Memory B cell (primary cell): ENCODE results near the gene SNRPD3.
A peak's percentile ranks its signal among the peaks of the same experiment; 100 is the strongest.
"Not testable (repeated sequence)": the region's sequence is repeated elsewhere in the genome, so short reads cannot be mapped to it uniquely, and the experiment has no call there.

Source experiments
- ATAC-seq: fragments of 150-1000 bp; cut with Tn5 transposase; 2 replicates; pipeline ENCODE4 v1.10.0; 2021; ENCODE audit warnings: low read depth, mild to moderate bottlenecking, moderate library complexity
- DNase-seq, 2 donors: peaks; one replicate each; pipeline ENCODE4 v3.0.0; 2022; ENCODE audit warnings: low spot score in 2 of 2
- H3K27ac Mint-ChIP-seq: one replicate; pipeline ENCODE4 v1.8.0; 2022; ENCODE audit warnings: mild to moderate bottlenecking, moderate library complexity, mixed read lengths
- H3K27me3 Mint-ChIP-seq: one replicate; pipeline ENCODE4 v1.8.0; 2022; ENCODE audit warnings: mixed read lengths
- H3K36me3 Mint-ChIP-seq: one replicate; pipeline ENCODE4 v1.8.0; 2022; ENCODE audit warnings: mild to moderate bottlenecking, mixed read lengths
- H3K4me1 Mint-ChIP-seq: one replicate; pipeline ENCODE4 v1.8.0; 2022; ENCODE audit warnings: mixed read lengths
- H3K4me3 Mint-ChIP-seq: one replicate; pipeline ENCODE4 v1.8.0; 2022; ENCODE audit warnings: mild to moderate bottlenecking, moderate library complexity, mixed read lengths
- H3K9me3 Mint-ChIP-seq: one replicate; pipeline ENCODE4 v1.8.0; 2022; ENCODE audit warnings: mixed read lengths

SNRPD3 gene

GRCh38 chr22:24519496-24519895, 36.3 kb upstream of the SNRPD3 start:
- H3K9me3 Mint-ChIP-seq, result no peaks in the 10 kb centered on the region
- H3K27me3 Mint-ChIP-seq, result peaks cover 7% of the 10 kb centered on the region
- no peak for DNase-seq
- peaks cover 10% of the 10 kb centered on the region for H3K4me1 Mint-ChIP-seq
- no peak overlapping the region for H3K27ac Mint-ChIP-seq
- H3K4me3 Mint-ChIP-seq, result no peak overlapping the region
- no peak for ATAC-seq
- no peaks in the 10 kb centered on the region for H3K36me3 Mint-ChIP-seq

- Mint-ChIP-seq H3K27me3 (peaks cover 7% of the 10 kb centered on the region), H3K36me3 (no peaks in the 10 kb centered on the region), H3K4me1 (peaks cover 18% of the 10 kb centered on the region), H3K27ac (no peak overlapping the region), H3K4me3 (no peak overlapping the region), H3K9me3 (no peaks in the 10 kb centered on the region)
- peak in 1 of 2 donors; percentile 18 for DNase-seq
- peak; percentile 56 for ATAC-seq
Observed at GRCh38 chr22:24521791-24522245, 34.0 kb upstream of the SNRPD3 start.

DNA sequence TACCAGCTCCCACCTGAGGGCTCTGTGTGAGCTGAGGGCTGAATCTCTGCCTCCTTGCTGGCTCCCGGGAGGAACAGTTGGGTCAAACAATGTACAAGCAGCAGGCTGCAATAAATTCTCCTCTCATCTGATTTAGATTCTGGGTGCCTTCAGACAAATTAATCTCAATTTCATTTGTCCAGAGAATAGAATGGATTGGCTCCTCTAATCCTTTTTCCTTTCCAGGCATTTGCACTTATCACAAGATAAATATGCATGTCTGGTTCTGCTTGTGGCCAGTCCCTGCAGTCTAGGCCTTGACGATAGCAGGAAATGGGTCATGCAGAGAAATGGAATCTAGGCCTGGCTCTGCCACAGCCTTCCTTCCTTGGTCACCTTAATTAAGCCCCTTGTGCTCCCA, 31.9 kb upstream of the SNRPD3 start:
- Mint-ChIP-seq H3K9me3 (no peaks in the 10 kb centered on the region), H3K27me3 (no peaks in the 10 kb centered on the region), H3K4me3 (no peak overlapping the region), H3K4me1 (peaks cover 12% of the 10 kb centered on the region), H3K36me3 (no peaks in the 10 kb centered on the region), H3K27ac (no peak overlapping the region)
- no peak for DNase-seq
- ATAC-seq, result no peak

- Mint-ChIP-seq H3K9me3 (no peaks in the 10 kb centered on the region), H3K4me3 (peak overlapping the region; percentile 17), H3K27me3 (no peaks in the 10 kb centered on the region), H3K27ac (peak overlapping the region; percentile 65), H3K36me3 (peaks cover 3% of the 10 kb centered on the region), H3K4me1 (peaks cover 16% of the 10 kb centered on the region)
- ATAC-seq, result peak; percentile 92
- peak; percentile 76 to 78 for DNase-seq
Observed at GRCh38 chr22:24525416-24526037, 30.3 kb upstream of the SNRPD3 start.

DNA sequence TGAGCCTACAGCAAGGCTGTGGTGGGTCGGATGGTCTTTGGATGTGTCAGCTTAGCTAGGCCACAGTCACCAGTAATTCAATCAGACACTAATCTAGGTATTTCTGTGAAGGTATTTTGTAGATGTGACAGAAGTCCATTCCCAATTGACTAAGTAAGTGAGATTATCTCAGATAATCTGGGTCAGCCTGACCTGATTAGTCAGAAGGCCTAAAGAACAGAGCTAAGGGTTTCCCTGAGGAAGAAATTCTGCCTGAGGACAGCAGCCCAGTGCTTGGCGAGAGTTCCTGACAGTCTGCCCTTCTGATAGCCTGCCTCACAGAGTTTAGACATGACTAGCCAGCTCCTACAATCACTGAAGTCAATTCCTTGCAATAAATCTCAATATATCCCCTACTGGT, 29.6 kb upstream of the SNRPD3 start:
- DNase-seq (no peak), ATAC-seq (no peak)
- Mint-ChIP-seq H3K27ac (no peak overlapping the region), H3K9me3 (no peaks in the 10 kb centered on the region), H3K27me3 (no peaks in the 10 kb centered on the region), H3K4me3 (no peak overlapping the region), H3K4me1 (peaks cover 16% of the 10 kb centered on the region), H3K36me3 (peaks cover 3% of the 10 kb centered on the region)

GRCh38 chr22:24529898-24530297, 25.9 kb upstream of the SNRPD3 start:
- ATAC-seq (no peak), DNase-seq (no peak)
- no peak overlapping the region for H3K4me3 Mint-ChIP-seq
- H3K27ac Mint-ChIP-seq, result no peak overlapping the region
- peaks cover 11% of the 10 kb centered on the region for H3K4me1 Mint-ChIP-seq
- H3K27me3 Mint-ChIP-seq, result no peaks in the 10 kb centered on the region
- peaks cover 5% of the 10 kb centered on the region for H3K36me3 Mint-ChIP-seq
- no peaks in the 10 kb centered on the region for H3K9me3 Mint-ChIP-seq

DNA sequence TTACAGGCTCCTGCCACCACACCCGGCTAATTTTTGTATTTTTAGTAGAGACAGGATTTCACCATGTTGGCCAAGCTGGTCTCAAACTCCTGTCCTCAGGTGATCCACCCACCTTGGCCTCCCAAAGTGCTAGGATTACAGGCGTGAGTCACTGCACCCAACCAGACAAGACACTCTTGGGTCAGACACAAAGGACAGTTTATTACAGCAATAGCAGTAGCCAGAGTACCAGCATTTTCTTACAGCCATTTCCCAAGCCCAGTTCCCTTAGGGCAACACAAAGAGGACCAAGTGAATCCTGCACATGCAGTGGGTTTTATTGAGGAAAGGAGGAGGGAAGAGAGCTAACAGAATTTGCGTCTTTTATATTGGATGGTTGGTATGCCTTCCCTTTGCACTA, 24.8 kb upstream of the SNRPD3 start:
- not testable (repeated sequence) for H3K36me3 Mint-ChIP-seq, H3K27me3 Mint-ChIP-seq, DNase-seq, ATAC-seq, H3K4me3 Mint-ChIP-seq, H3K27ac Mint-ChIP-seq, H3K9me3 Mint-ChIP-seq, H3K4me1 Mint-ChIP-seq

GRCh38 chr22:24532075-24532474, 23.7 kb upstream of the SNRPD3 start:
- Mint-ChIP-seq H3K27ac (no peak overlapping the region), H3K9me3 (no peaks in the 10 kb centered on the region), H3K4me3 (no peak overlapping the region), H3K36me3 (peaks cover 8% of the 10 kb centered on the region), H3K27me3 (no peaks in the 10 kb centered on the region), H3K4me1 (peaks cover 4% of the 10 kb centered on the region)
- DNase-seq, result no peak
- no peak for ATAC-seq

DNA sequence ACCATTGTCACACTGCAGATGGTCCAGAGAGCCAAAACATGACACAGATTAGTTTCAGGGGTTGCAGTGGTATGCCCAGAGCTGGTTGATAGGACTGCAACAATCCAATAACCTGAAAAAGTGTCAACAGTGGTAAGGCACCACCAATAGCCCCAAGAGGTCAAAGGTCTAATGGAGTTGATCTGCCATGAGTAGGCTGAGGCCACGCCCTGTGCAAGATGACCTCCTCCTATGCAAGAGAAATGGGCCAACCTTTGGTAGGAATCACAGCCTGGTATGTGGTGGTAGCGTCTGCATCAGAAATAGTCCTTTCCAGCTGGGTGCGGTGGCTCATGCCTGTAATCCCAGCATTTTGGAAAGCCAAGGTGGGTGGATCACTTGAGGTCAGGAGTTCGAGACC, 20.5 kb upstream of the SNRPD3 start:
- Mint-ChIP-seq H3K27ac (no peak overlapping the region), H3K4me1 (peaks cover 4% of the 10 kb centered on the region), H3K27me3 (no peaks in the 10 kb centered on the region), H3K36me3 (peaks cover 13% of the 10 kb centered on the region), H3K9me3 (no peaks in the 10 kb centered on the region), H3K4me3 (no peak overlapping the region)
- ATAC-seq (no peak), DNase-seq (no peak)

- H3K4me3 Mint-ChIP-seq, result no peak overlapping the region
- peaks cover 15% of the 10 kb centered on the region for H3K36me3 Mint-ChIP-seq
- no peaks in the 10 kb centered on the region for H3K9me3 Mint-ChIP-seq
- DNase-seq (no peak), ATAC-seq (no peak)
- H3K27me3 Mint-ChIP-seq, result no peaks in the 10 kb centered on the region
- H3K27ac Mint-ChIP-seq, result no peak overlapping the region
- peaks cover 7% of the 10 kb centered on the region for H3K4me1 Mint-ChIP-seq
Observed at GRCh38 chr22:24536089-24536488, 19.7 kb upstream of the SNRPD3 start.

DNA sequence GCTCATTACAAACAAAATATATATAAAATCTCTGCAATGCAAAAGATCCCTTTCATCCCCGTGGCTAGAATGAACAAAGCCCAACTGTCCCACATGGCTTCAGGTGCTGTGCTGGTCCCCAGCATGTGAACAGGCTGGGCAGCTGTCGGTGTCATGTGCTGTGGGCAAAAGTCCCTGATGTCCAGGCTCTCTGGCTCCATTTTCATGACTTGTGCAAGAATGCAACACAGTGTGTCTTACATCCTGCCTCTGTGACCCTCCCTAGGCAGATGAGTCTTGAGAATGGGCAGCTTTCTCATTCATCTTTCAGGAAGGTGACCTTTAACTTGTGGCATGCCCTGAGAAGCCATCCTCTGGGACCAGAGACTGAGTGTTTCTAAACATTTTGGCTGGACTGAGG, 15.3 kb upstream of the SNRPD3 start:
- Mint-ChIP-seq H3K9me3 (no peaks in the 10 kb centered on the region), H3K4me1 (peaks cover 22% of the 10 kb centered on the region), H3K4me3 (no peak overlapping the region), H3K36me3 (peaks cover 26% of the 10 kb centered on the region), H3K27me3 (no peaks in the 10 kb centered on the region), H3K27ac (peak overlapping the region; percentile 45)
- ATAC-seq (no peak), DNase-seq (no peak)

DNA sequence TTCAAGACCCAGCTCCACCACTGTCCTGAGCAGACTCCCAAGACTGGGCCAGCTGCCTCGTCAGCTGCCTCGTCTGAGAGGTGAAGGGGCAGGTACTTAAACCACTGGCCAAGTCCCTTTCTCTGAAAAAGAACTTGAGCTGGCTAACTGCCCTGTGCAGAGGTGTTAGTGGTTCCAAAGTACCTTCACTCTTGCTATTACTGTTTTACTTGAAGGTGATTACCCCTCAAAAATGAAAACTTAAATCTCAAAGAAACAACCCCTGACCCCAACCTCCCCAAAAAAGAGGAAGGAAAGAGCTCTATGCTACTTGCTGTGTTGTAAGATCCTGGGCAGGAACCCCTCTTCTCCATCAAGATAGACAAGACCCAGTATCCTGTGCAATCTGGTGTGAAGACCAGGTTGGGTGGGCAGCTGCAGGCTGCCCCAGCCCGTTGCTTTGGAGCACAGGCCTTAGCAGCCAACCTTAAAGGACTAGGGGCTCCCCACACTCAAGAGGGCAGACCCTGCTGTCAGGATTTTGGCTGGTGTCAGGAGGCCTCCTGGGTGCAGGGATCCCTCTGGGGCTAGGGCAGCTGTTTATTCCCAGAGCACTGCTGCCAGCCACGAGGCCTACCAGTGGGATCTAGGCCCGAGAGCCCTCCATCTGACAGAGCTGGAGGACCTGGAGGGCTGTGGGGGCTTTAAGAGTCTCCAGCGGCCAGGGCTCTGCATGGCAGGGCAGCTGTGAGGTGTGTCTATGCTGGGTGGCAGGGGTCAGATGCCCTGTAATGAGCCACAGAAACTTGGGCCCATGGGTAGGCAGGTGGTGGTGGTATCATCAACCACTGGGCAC, 13.9 kb upstream of the SNRPD3 start:
- Mint-ChIP-seq H3K9me3 (no peaks in the 10 kb centered on the region), H3K4me3 (peak overlapping the region; percentile 11), H3K4me1 (peaks cover 23% of the 10 kb centered on the region), H3K27me3 (no peaks in the 10 kb centered on the region), H3K27ac (no peak overlapping the region), H3K36me3 (peaks cover 28% of the 10 kb centered on the region)
- ATAC-seq, result peak; percentile 22
- no peak for DNase-seq

GRCh38 chr22:24542641-24543040, 13.2 kb upstream of the SNRPD3 start:
- H3K9me3 Mint-ChIP-seq, result no peaks in the 10 kb centered on the region
- no peak overlapping the region for H3K27ac Mint-ChIP-seq
- H3K36me3 Mint-ChIP-seq, result peaks cover 34% of the 10 kb centered on the region
- DNase-seq, result no peak
- H3K27me3 Mint-ChIP-seq, result no peaks in the 10 kb centered on the region
- no peak for ATAC-seq
- peaks cover 25% of the 10 kb centered on the region for H3K4me1 Mint-ChIP-seq
- H3K4me3 Mint-ChIP-seq, result no peak overlapping the region

DNA sequence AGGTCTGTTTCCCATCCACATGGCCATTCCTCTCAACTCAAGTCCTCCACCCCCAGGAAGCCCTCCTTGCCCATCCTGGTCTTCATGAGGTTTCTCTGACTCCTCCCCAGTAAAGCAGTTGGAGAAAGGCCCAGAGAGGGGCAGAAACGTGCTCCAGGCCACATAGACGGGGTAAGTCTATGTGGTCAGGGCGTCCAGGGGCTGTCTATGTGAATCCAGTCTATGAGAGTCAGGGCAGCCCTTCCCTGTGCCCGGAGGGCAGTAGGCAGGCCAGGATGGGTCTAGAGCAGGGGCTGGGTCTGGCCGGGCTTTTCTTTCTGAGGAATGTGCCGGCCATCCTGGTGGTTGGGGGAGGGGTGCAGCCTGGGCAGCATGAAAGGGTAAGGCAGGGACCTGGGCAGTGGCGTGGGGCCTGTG, 12.6 kb upstream of the SNRPD3 start:
- H3K4me1 Mint-ChIP-seq, result peaks cover 25% of the 10 kb centered on the region
- H3K27me3 Mint-ChIP-seq, result no peaks in the 10 kb centered on the region
- no peak overlapping the region for H3K4me3 Mint-ChIP-seq
- DNase-seq, result no peak
- no peak for ATAC-seq
- H3K9me3 Mint-ChIP-seq, result no peaks in the 10 kb centered on the region
- H3K36me3 Mint-ChIP-seq, result peaks cover 37% of the 10 kb centered on the region
- H3K27ac Mint-ChIP-seq, result peak overlapping the region; percentile 47
